Naive thymus-derived CD4-positive, alpha-beta T cell (primary cell): ENCODE data around the gene SDHB. TPM values are rescaled to one million over a fixed set of nuclear protein-coding genes. Genes with fewer than 3 reads are reported as not detected.

Source experiments
- ATAC-seq: fragments of 150-1000 bp; cut with Tn5 transposase; 2 replicates; pipeline ENCODE4 v1.10.0; 2021; ENCODE audit warnings: mild to moderate bottlenecking, moderate library complexity
- CTCF ChIA-PET: fragments of 350-600 bp; sonication (Branson Sonifier 250); formaldehyde crosslinking; loops from one replicate; lab custom pipeline; 2021; ENCODE audit warnings: antibody characterized with exemption; lab: Charles Lee
- POLR2A ChIA-PET: fragments of 350-600 bp; sonication (Branson Sonifier 250); formaldehyde crosslinking; loops from one replicate; lab custom pipeline; 2021; ENCODE audit warnings: antibody characterized with exemption, inconsistent platforms; lab: Charles Lee
- DNase-seq, 9 donors: peaks; one replicate each; pipeline versions ENCODE4 v3.0.0 to v3.0.0-alpha.2; 2020 to 2022; ENCODE audit warnings: mixed read lengths in 1 of 9
- H3K27ac ChIP-seq: one replicate; pipeline ENCODE4 v1.7.0; 2013; ENCODE audit warnings: mild to moderate bottlenecking, low read depth, low read length, moderate library complexity
- H3K27me3 ChIP-seq, 2 donors: one replicate each; pipeline ENCODE4 v1.7.0; 2013; ENCODE audit warnings: low read length in 2 of 2, mild to moderate bottlenecking in 2 of 2, moderate library complexity in 2 of 2; ENCODE audit not compliant: control insufficient read depth in 2 of 2, insufficient read depth in 2 of 2
- H3K36me3 ChIP-seq, 3 experiments: 1 replicate in 2 of 3; 2 replicates in 1 of 3; pipeline ENCODE4 v1.7.0; 2013; ENCODE audit warnings: low read length in 3 of 3, mild to moderate bottlenecking in 3 of 3, moderate library complexity in 1 of 3; ENCODE audit not compliant: insufficient read depth in 3 of 3, control insufficient read depth in 2 of 3
- H3K4me1 ChIP-seq, 2 donors: one replicate each; pipeline ENCODE4 v1.7.0; 2013; ENCODE audit warnings: low read length in 2 of 2, mild to moderate bottlenecking in 2 of 2, moderate library complexity in 1 of 2; ENCODE audit not compliant: control insufficient read depth in 2 of 2, insufficient read depth in 2 of 2
- H3K4me3 ChIP-seq: 2 replicates; pipeline ENCODE4 v1.7.0; 2013; ENCODE audit warnings: mild to moderate bottlenecking, low read length
- H3K9me3 ChIP-seq, 3 experiments: 1 replicate in 2 of 3; 2 replicates in 1 of 3; pipeline ENCODE4 v1.7.0; 2013; ENCODE audit warnings: low read length in 3 of 3; ENCODE audit not compliant: control insufficient read depth in 2 of 3
- H3K27ac Mint-ChIP-seq, 9 donors: one replicate each; pipeline ENCODE4 v1.8.0; 2020 to 2022; ENCODE audit warnings: mixed read lengths in 9 of 9, mild to moderate bottlenecking in 8 of 9, moderate library complexity in 5 of 9, inconsistent platforms in 2 of 9
- H3K27me3 Mint-ChIP-seq, 5 donors: one replicate each; pipeline ENCODE4 v1.8.0; 2021 to 2022; ENCODE audit warnings: mixed read lengths in 5 of 5, mild to moderate bottlenecking in 1 of 5
- H3K36me3 Mint-ChIP-seq, 5 donors: one replicate each; pipeline ENCODE4 v1.8.0; 2020 to 2022; ENCODE audit warnings: mixed read lengths in 5 of 5, mild to moderate bottlenecking in 3 of 5, inconsistent platforms in 1 of 5
- H3K4me1 Mint-ChIP-seq, 7 donors: one replicate each; pipeline ENCODE4 v1.8.0; 2020 to 2022; ENCODE audit warnings: mixed read lengths in 7 of 7, mild to moderate bottlenecking in 3 of 7, inconsistent platforms in 1 of 7
- H3K4me3 Mint-ChIP-seq, 10 donors: one replicate each; pipeline ENCODE4 v1.8.0; 2020 to 2022; ENCODE audit warnings: mild to moderate bottlenecking in 10 of 10, mixed read lengths in 10 of 10, moderate library complexity in 6 of 10, inconsistent platforms in 2 of 10
- H3K9me3 Mint-ChIP-seq, 11 donors: one replicate each; pipeline ENCODE4 v1.8.0; 2020 to 2022; ENCODE audit warnings: mixed read lengths in 11 of 11, mild to moderate bottlenecking in 4 of 11, inconsistent platforms in 1 of 11, moderate library complexity in 1 of 11
- intact Hi-C, 2 donors: fragments of 100-400 bp; cut with micrococcal nuclease; formaldehyde crosslinking; loops; one replicate each; pipeline ENCODE4 v1.15.1; 2023
- polyA plus RNA-seq, 2 donors: library from polyadenylated mRNA; unstranded; fragments of 300-500 nt; fragmentation: Illumina TruSeq; gene quantifications; one replicate each; pipeline ENCODE4 v1.2.3, GENCODE V29; 2021
- total RNA-seq, 6 experiments: library from RNA in 5 of 6; stranded (reverse) in 5 of 6; gene quantifications; 1 replicate in 5 of 6; 2 replicates in 1 of 6; pipeline ENCODE4 v1.2.3 and lab custom pipeline; 2021 to 2026

Gene SDHB
- total and polyA plus RNA-seq, 7 experiments from 2014 or later, result 53.3 to 147 (median 63.9) TPM

DNA sequence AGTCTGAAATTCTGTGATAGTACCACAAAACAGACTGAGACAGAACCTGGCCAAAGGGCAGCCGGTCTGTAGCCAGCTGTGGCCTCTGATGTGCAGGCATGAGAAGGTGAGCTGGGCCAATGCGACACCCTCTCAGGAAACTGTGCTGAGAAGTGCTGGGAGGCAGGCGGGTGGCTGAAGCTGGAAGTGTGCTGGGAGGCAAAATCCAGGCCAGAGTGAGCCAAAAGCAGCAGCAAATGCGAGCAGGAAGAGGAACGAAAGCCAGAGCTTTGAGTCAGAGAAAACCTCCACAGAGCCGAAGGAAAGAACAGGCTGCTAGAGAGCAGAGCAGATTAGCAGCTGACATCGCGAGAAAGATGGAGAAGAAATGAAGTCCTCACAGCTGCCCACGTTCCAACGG, 31.9 kb downstream of the SDHB start:
- Mint-ChIP-seq H3K27ac (peak overlapping the region in 1 of 9 donors; percentile 74), H3K4me3 (no peak overlapping the region), H3K4me1 (peaks cover 0 to 18% (median 0%) of the 10 kb centered on the region in 7 donors), H3K36me3 (peaks cover 9 to 55% (median 19%) of the 10 kb centered on the region in 5 donors), H3K27me3 (no peaks in the 10 kb centered on the region), H3K9me3 (no peaks in the 10 kb centered on the region)
- peaks cover 24 to 92% (median 37%) of the 10 kb centered on the region in 3 experiments for H3K36me3 ChIP-seq
- ChIA-PET CTCF (no interaction called here), POLR2A (no interaction called here)
- H3K4me3 ChIP-seq, result no peak overlapping the region
- H3K9me3 ChIP-seq, result no peaks in the 10 kb centered on the region
- intact Hi-C loops, result no loop called here
- H3K27me3 ChIP-seq, result no peaks in the 10 kb centered on the region
- H3K27ac ChIP-seq, result no peak overlapping the region
- H3K4me1 ChIP-seq, result no peaks in the 10 kb centered on the region
- DNase-seq (no peak), ATAC-seq (no peak)

DNA sequence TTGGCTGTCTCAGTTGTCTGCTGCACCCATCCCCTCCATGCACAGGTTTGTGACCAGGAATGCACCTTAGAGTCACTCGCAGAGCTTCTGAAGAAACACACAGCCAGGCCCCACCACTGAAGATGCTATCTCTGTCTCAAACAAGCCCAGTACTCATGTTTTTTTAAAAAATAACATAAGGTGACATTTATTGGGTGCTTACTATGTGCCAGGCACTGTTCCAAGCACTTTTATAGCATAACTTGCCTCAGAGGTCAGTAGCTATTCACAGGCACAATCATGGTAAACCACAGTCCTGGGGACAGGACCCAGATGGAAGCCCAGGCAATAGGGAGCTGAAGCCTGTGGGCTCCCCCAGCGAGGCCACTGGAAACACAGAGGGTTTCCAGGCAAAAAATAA, 33.3 kb downstream of the SDHB start:
- Mint-ChIP-seq H3K4me1 (peaks cover 0 to 18% (median 0%) of the 10 kb centered on the region in 7 donors), H3K27ac (peak overlapping the region in 1 of 9 donors; percentile 6), H3K9me3 (no peaks in the 10 kb centered on the region), H3K4me3 (no peak overlapping the region), H3K36me3 (peaks cover 9 to 55% (median 19%) of the 10 kb centered on the region in 5 donors), H3K27me3 (no peaks in the 10 kb centered on the region)
- Histone ChIP-seq H3K4me1 (no peaks in the 10 kb centered on the region), H3K27ac (no peak overlapping the region), H3K36me3 (peaks cover 24 to 78% (median 31%) of the 10 kb centered on the region in 3 experiments), H3K4me3 (no peak overlapping the region), H3K9me3 (no peaks in the 10 kb centered on the region), H3K27me3 (no peaks in the 10 kb centered on the region)
- CTCF ChIA-PET, result no interaction called here
- ATAC-seq (no peak), DNase-seq (no peak)
- POLR2A ChIA-PET, result no interaction called here
- intact Hi-C loops, result no loop called here

- no peaks in the 10 kb centered on the region for H3K27me3 ChIP-seq
- H3K9me3 ChIP-seq, result no peaks in the 10 kb centered on the region
- Mint-ChIP-seq H3K4me1 (peaks cover 0 to 22% (median 0%) of the 10 kb centered on the region in 7 donors), H3K4me3 (peak overlapping the region in 1 of 10 donors; percentile 11), H3K27ac (peak overlapping the region in 4 of 9 donors; percentile 5 to 82 (median 42)), H3K27me3 (no peaks in the 10 kb centered on the region), H3K9me3 (no peaks in the 10 kb centered on the region), H3K36me3 (peaks cover 9 to 43% (median 15%) of the 10 kb centered on the region in 5 donors)
- ATAC-seq, result no peak
- peaks cover 22 to 63% (median 24%) of the 10 kb centered on the region in 3 experiments for H3K36me3 ChIP-seq
- no peak overlapping the region for H3K27ac ChIP-seq
- intact Hi-C loops, result loop anchor here (10.0 kb wide), 2 partner anchors 54 to 654 kb away; partner anchors contain the start of gene SZRD1 (in 1 of the 2)
- DNase-seq, result no peak
- CTCF ChIA-PET, result no interaction called here
- POLR2A ChIA-PET, result interaction anchor here (0.6 to 0.7 kb wide), 2 partner anchors 38 to 55 kb away, joined by 3 read pairs; partner anchors contain the start of gene MFAP2
- no peak overlapping the region for H3K4me3 ChIP-seq
- no peaks in the 10 kb centered on the region for H3K4me1 ChIP-seq
Measured at GRCh38 chr1:17018849-17019248, 35.0 kb downstream of the SDHB start.

GRCh38 chr1:17017435-17017834, 36.4 kb downstream of the SDHB start:
- POLR2A ChIA-PET, result interaction anchor here (0.7 kb wide), 1 partner anchor 31 kb away, joined by 3 read pairs; no protein-coding TSS in a partner anchor

DNA sequence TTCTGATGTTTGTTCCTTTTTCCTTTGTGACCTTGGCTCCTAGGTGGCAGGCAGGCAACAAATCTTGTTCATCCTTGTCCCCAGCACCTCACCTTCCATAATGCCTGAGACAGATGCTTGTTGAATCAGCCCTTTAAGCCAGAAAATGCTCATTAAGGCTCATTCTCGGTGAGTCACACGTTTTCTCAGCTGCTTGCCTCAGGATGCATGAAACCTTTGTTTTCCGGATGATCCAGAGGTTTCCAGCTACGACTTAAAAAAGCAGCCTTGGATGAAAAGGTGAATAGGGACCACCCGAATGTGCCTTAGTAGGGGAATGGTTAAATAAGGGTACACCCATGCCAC, 37.5 kb downstream of the SDHB start:
- no peak overlapping the region for H3K4me3 Mint-ChIP-seq
- peak overlapping the region in 1 of 9 donors; percentile 5 for H3K27ac Mint-ChIP-seq
- ATAC-seq (no peak), DNase-seq (no peak)
- H3K27me3 ChIP-seq, result no peaks in the 10 kb centered on the region
- H3K4me1 Mint-ChIP-seq, result peaks cover 0 to 27% (median 5%) of the 10 kb centered on the region in 7 donors
- no peaks in the 10 kb centered on the region for H3K9me3 Mint-ChIP-seq
- peaks cover 6 to 23% (median 10%) of the 10 kb centered on the region in 5 donors for H3K36me3 Mint-ChIP-seq
- no peaks in the 10 kb centered on the region for H3K9me3 ChIP-seq
- POLR2A ChIA-PET, result no interaction called here
- H3K4me1 ChIP-seq, result peaks cover 4 to 6% of the 10 kb centered on the region in 2 donors
- H3K27me3 Mint-ChIP-seq, result peaks cover 0 to 2% (median 0%) of the 10 kb centered on the region in 5 donors
- CTCF ChIA-PET, result no interaction called here
- H3K36me3 ChIP-seq, result peaks cover 7 to 39% (median 12%) of the 10 kb centered on the region in 3 experiments
- H3K4me3 ChIP-seq, result no peak overlapping the region
- intact Hi-C loops, result loop anchor here (10.0 kb wide), 2 partner anchors 51 to 651 kb away; partner anchors contain the start of gene SZRD1 (in 1 of the 2)
- no peak overlapping the region for H3K27ac ChIP-seq

More at GRCh38 chr1:17017435-17017834, 36.4 kb downstream of the SDHB start:
- Mint-ChIP-seq H3K27ac (no peak overlapping the region), H3K4me3 (no peak overlapping the region), H3K9me3 (no peaks in the 10 kb centered on the region), H3K27me3 (peaks cover 0 to 2% (median 0%) of the 10 kb centered on the region in 5 donors), H3K36me3 (peaks cover 6 to 30% (median 10%) of the 10 kb centered on the region in 5 donors), H3K4me1 (peaks cover 0 to 24% (median 0%) of the 10 kb centered on the region in 7 donors)
- no peak for DNase-seq
- Histone ChIP-seq H3K4me3 (no peak overlapping the region), H3K9me3 (no peaks in the 10 kb centered on the region), H3K27me3 (no peaks in the 10 kb centered on the region), H3K36me3 (peaks cover 15 to 49% (median 19%) of the 10 kb centered on the region in 3 experiments), H3K27ac (no peak overlapping the region), H3K4me1 (peaks cover 0 to under 1% of the 10 kb centered on the region in 2 donors)
- CTCF ChIA-PET, result no interaction called here
- no peak for ATAC-seq
- intact Hi-C loops, result loop anchor here (10.0 kb wide), 2 partner anchors 53 to 653 kb away; partner anchors contain the start of gene SZRD1 (in 1 of the 2)

- H3K27me3 Mint-ChIP-seq, result peaks cover 0 to 2% (median 0%) of the 10 kb centered on the region in 5 donors
- peak overlapping the region in 1 of 9 donors; percentile 32 for H3K27ac Mint-ChIP-seq
- ChIA-PET POLR2A (interaction anchor here (0.7 kb wide), 1 partner anchor 49 kb away, joined by 3 read pairs; no protein-coding TSS in a partner anchor), CTCF (interaction anchor here (0.6 kb wide), 1 partner anchor 14 kb away, joined by 4 read pairs; no protein-coding TSS in a partner anchor)
- intact Hi-C loops, result loop anchor here (5.0 to 10.0 kb wide), 4 partner anchors 50 to 1488 kb away; partner anchors contain the start of genes DNAJC16 (in 1 of the 2) and SZRD1 (in 1 of the 2)
- H3K4me1 Mint-ChIP-seq, result peaks cover 9 to 38% (median 16%) of the 10 kb centered on the region in 7 donors
- no peak for DNase-seq
- Histone ChIP-seq H3K36me3 (peaks cover 0 to 27% (median 5%) of the 10 kb centered on the region in 3 experiments), H3K4me1 (peaks cover 15 to 16% of the 10 kb centered on the region in 2 donors), H3K27ac (no peak overlapping the region), H3K4me3 (no peak overlapping the region), H3K9me3 (no peaks in the 10 kb centered on the region), H3K27me3 (no peaks in the 10 kb centered on the region)
- no peak overlapping the region for H3K4me3 Mint-ChIP-seq
- H3K36me3 Mint-ChIP-seq, result peaks cover 6 to 12% (median 9%) of the 10 kb centered on the region in 5 donors
- H3K9me3 Mint-ChIP-seq, result no peaks in the 10 kb centered on the region
- no peak for ATAC-seq
Measured at GRCh38 chr1:17014671-17015567, 38.9 kb downstream of the SDHB start.
